GM19025 (cell line): ENCODE results near the gene CUL9.

ENCODE experiments used
- ATAC-seq: cut with Tn5 transposase; IDR thresholded peaks from one replicate; pipeline ENCODE4 v1.9.1; 2021; ENCODE audit warnings: mild to moderate bottlenecking, low read depth, moderate library complexity; ENCODE audit not compliant: unreplicated experiment

Gene CUL9

GRCh38 chr6:43250992-43251373, 69.0 kb downstream of the CUL9 start:
- ATAC-seq, result no peak

GRCh38 chr6:43253401-43253800, 71.4 kb downstream of the CUL9 start:
- no peak for ATAC-seq

- no peak for ATAC-seq
Measured at GRCh38 chr6:43254138-43254817, 72.3 kb downstream of the CUL9 start.

- ATAC-seq, result no peak
Measured at GRCh38 chr6:43254846-43255245, 72.8 kb downstream of the CUL9 start.

DNA sequence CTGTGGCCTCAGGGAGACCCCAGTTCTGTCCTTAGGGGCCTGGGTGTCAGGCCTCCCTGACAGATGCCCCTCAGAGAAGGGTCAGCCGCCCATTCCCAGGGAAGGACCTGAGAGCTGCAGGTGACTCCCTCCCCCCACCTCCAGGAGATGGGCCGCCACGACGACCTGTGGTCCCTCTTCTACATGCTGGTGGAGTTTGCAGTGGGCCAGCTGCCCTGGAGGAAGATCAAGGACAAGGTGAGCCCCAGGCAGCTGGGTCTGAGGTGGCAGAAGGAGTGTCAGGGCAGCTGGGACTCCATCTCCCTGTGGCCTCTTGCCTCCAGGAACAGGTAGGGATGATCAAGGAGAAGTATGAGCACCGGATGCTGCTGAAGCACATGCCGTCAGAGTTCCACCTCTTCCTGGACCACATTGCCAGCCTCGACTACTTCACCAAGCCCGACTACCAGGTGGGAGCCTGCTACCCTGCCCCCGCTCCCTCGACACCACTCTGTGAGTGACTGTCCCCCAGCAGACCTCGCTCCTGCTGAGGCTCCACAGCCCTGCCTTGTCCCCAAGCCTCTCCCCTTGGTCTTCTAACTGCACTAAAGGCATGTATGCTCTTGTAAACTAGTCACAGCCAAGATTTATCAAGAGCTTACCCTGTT, 73.5 kb downstream of the CUL9 start:
- no peak for ATAC-seq

DNA sequence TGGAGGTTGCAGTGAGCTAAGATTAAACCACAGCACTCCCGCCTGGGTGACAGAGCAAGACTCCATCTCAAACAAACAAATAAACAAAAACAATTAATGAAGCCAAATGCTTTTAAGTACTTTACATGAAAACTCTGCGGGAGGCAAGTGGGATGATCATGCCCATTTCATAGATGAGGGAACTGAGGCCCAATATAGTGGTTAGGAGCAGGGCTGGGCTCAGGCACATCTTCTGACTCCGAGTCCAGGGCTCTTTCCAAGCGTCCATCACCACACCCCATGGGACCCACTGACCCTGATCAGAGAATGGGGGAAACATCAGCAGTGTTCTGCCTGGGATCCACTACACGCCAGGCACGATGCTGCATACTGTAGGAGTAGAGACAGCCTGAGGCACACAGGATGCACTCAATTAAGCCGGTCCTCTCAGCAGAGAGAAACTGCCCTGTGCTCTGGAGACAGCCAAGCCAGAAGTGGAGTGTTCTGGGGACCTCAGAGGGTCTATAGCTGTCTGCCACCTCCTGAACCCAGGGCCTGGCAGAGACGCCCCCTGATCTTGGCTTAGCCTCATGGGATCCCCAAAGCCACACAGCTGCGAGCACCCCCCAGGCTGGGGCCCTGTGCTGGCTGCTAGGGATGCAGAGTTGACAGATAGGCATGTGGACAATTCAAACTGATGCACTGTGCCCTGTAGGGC, 74.8 kb downstream of the CUL9 start:
- ATAC-seq, result no peak

- ATAC-seq, result no peak
Measured at GRCh38 chr6:43257367-43258145, 75.6 kb downstream of the CUL9 start.

GRCh38 chr6:43258180-43258579, 76.2 kb downstream of the CUL9 start:
- no peak for ATAC-seq

- ATAC-seq, result no peak
Measured at GRCh38 chr6:43258807-43259686, 77.1 kb downstream of the CUL9 start.

DNA sequence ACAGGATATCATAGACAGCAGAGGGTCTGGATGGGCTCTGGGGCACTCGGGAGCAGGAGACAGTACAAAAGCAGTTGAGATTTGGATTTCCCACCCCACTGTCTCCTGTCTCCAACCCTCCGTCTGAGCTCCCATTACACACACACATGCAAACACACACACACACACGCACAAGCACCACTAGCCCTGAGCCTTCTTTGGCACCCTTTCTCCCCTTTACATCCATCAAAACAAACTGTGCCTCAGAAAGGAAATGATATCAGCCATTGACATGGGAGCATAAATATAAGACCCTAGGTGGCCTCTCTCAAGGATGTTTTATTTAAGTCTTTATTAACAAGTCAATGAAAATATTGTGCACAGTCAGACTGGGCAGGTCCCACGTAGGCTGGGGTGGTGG, 78.8 kb downstream of the CUL9 start:
- ATAC-seq, result no peak

DNA sequence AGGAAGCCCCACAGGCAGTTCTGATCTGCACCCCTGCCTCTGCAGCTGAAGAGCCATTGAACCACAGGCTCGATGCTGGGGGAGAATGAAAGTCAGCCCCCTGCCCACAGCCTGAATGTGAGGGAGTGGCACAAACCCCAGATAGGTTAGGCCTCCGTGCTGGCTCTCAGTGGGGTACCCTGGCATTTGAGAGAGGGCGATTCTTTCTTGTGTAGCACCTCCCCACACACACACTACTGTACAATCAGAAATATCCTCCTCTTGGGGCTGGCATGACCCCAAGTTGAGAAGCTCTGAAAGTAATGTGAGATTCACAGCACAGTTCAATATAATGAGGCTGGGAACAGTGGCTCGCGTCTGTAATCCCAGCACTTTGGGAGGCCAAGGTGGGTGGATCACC, 79.2 kb downstream of the CUL9 start:
- no peak for ATAC-seq

DNA sequence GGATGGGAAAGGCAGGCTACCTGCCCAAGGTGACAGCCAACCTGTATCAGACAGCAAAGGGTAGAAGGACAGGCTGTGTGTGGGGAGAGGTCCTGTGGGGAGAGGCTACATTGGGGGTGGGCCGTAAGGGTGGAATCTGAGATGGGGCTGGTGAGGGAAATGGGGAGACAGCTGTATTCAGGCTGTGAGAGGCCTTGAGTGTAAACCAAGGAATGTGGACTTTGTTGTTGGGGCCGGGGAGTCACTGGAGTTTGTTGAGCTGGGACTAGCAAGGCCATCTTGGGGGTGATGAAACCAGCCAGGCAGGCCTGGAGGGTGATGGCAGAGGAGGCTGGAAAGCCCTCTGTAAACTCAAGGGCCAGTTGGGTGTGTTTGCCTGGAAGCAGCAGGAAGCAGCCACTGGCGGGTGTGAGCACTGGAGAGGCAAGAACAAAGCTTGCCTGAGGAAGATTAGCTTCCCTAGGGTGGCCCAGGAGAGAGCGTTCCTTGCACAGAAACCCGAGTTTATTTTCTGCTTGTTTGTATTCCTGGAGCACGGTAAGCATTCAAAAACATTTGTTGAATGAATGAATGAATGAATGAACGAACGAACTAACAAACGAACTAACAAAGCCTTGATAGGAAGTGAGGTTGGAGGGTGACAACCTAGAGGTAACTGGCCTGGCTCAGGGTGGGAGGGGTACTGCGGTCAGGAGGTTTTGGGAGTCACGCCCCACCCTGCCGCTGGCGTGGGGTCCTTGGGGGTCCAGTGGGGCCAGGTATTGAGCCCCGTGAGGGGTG, 80.2 kb downstream of the CUL9 start:
- ATAC-seq, result no peak

DNA sequence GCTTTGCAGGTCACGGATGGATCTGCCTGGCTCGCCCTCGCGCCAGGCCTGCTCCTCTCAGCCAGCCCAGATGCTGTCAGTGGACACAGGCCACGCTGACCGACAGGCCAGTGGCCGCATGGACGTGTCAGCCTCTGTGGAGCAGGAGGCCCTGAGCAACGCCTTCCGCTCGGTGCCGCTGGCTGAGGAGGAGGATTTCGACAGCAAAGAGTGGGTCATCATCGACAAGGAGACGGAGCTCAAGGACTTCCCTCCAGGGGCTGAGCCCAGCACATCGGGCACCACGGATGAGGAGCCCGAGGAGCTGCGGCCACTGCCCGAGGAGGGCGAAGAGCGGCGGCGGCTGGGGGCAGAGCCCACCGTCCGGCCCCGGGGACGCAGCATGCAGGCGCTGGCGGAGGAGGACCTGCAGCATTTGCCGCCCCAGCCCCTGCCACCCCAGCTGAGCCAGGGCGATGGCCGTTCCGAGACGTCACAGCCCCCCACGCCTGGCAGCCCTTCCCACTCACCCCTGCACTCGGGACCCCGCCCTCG, 80.9 kb downstream of the CUL9 start:
- no peak for ATAC-seq

GRCh38 chr6:43263314-43264178, 81.5 kb downstream of the CUL9 start:
- peak; percentile 89 for ATAC-seq

DNA sequence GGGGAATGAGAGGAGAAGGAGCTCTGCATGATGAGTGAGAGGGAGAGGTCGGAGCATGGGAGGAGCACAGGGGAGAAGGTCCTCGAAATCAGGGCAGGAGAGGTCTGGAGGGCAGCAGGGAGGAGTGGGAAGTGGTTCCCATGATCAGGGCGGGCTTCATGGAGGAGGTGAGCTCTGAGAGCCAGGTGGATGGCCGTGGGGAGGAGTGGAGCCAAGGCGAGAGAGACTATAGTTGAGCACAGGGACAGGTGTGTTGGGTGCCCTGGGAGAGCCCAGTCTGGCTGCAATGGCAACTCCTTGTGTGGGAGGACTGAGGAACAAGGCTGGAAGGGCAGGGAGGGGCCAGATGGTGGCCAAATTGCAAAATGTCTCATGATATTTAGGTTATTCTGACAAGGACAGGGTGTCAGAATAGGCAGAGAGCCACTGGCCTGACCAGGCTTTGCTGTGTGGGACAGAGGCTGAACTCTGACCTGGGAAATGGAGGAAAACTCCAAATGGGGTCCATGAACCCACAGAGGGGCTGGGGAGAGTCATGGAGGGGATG, 82.7 kb downstream of the CUL9 start:
- ATAC-seq, result no peak

DNA sequence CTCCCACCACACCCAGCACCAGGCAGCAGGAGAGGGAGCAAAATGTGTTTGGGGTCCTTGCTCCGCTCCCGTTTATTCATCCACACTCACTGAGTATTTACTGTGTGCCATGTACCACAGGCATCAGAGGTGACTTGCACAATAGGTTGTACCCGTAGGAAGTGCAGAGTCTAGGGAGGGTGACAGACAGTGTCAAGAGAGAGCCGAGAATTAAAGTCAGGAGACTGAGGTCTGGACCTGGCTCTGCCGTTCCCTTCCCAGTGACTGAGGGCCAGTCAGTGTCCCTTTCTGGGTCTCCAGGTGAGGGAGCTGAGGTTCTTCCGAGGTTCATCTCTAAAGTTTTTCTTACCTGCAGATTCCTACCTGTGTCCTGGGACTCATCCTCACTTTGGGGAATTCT, 83.6 kb downstream of the CUL9 start:
- no peak for ATAC-seq

GRCh38 chr6:43267619-43268354, 85.8 kb downstream of the CUL9 start:
- ATAC-seq, result no peak
